ENCODE results near the gene CCT6A. TPM values are rescaled to one million over a fixed set of nuclear protein-coding genes. Genes with fewer than 3 reads are reported as not detected.

The CCT6A gene
- total and polyA plus RNA-seq, 2 of the 4 experiments (the other 2 are of a cell fraction) = 135 to 265 TPM

- Histone ChIP-seq H3K4me3 (ENCODE audit: insufficient read depth, low read depth, low read length) (no peak overlapping the region), H3K56ac (ENCODE audit: extremely low read depth, insufficient read depth, low read length) (no peak overlapping the region), H3K27me3 (ENCODE audit: control insufficient read depth, insufficient read depth, low read length) (no peaks in the 10 kb centered on the region), H3K4me1 (ENCODE audit: control insufficient read depth, insufficient read depth, low read length) (peaks cover 9% of the 10 kb centered on the region), H3K4ac (ENCODE audit: low read depth, low read length) (peak overlapping the region; percentile 9; the same call in 1 of the 2 replicates), H4K20me1 (ENCODE audit: insufficient read depth, low read length) (peaks cover 17% of the 10 kb centered on the region; the same call in 1 of the 2 replicates), H2AFZ (replicated peaks; ENCODE audit: low read length, poor library complexity) (no peak overlapping the region), H3K27ac (ENCODE audit: insufficient read depth, low read length) (peak overlapping the region; percentile 59), H2BK120ac (ENCODE audit: low read depth, low read length) (peak overlapping the region; percentile 56; the same call in 1 of the 2 replicates), H2BK15ac (ENCODE audit: low read depth, low read length) (no peak overlapping the region), H3K9me3 (ENCODE audit: control insufficient read depth, insufficient read depth, low read length) (no peaks in the 10 kb centered on the region), H3K18ac (ENCODE audit: low read depth, low read length) (no peak overlapping the region; the same call in 1 of the 2 replicates), H3K23ac (ENCODE audit: low read depth, low read length) (peak overlapping the region; percentile 47; the same call in 1 of the 2 replicates), H4K91ac (ENCODE audit: insufficient read depth, low read depth, low read length) (peak overlapping the region; percentile 35; the same call in 1 of the 2 replicates), H2AK9ac (replicated peaks; ENCODE audit: low read depth, low read length, poor library complexity) (no peak overlapping the region), H3K9me1 (ENCODE audit: insufficient read depth, low read length) (no peaks in the 10 kb centered on the region), H3K36me3 (ENCODE audit: control insufficient read depth, insufficient read depth, low read length) (peaks cover 18% of the 10 kb centered on the region), H3K79me1 (ENCODE audit: low read depth in 1 of 2, low read length in 2 of 2) (peaks cover 12 to 33% of the 10 kb centered on the region in 2 experiments), H2BK5ac (ENCODE audit: low read depth, low read length, poor library complexity, severe bottlenecking) (peak overlapping the region; percentile 77), H3K4me2 (ENCODE audit: low read depth, low read length) (no peak overlapping the region; the same call in 1 of the 2 replicates), H4K8ac (ENCODE audit: low read depth in 2 of 2, low read length in 2 of 2) (peak overlapping the region; percentile 3 to 94; a peak in 3 of 4 replicates), H2BK20ac (ENCODE audit: low read depth, low read length) (peak overlapping the region; percentile 12; the same call in 1 of the 2 replicates), H4K5ac (ENCODE audit: low read depth, low read length) (peak overlapping the region; percentile 28; the same call in 1 of the 2 replicates), H3K14ac (replicated peaks; ENCODE audit: low read depth, low read length) (0 out of 2 replicates have a peak overlapping the region, but pooled peaks have one; percentile 36), H3K9ac (ENCODE audit: low read depth, low read length) (peak overlapping the region; percentile 33; the same call in 1 of the 2 replicates), H2AK5ac (ENCODE audit: low read depth, low read length) (peak overlapping the region; percentile 15; the same call in 1 of the 2 replicates)
- TF ChIP-seq, protein P1, sequence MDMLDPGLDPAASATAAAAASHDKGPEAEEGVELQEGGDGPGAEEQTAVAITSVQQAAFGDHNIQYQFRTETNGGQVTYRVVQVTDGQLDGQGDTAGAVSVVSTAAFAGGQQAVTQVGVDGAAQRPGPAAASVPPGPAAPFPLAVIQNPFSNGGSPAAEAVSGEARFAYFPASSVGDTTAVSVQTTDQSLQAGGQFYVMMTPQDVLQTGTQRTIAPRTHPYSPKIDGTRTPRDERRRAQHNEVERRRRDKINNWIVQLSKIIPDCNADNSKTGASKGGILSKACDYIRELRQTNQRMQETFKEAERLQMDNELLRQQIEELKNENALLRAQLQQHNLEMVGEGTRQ (IDR thresholded peaks at IDR 0.05; ENCODE audit: low read depth, low read length) = no peak
- TF ChIP-seq MXI1 (IDR thresholded peaks at IDR 0.05; ENCODE audit: borderline replicate concordance, low read depth, low read length) (no peak), SMC3 (IDR thresholded peaks at IDR 0.05; ENCODE audit: low read depth, low read length) (no peak), FOS (IDR thresholded peaks at IDR 0.05; ENCODE audit: low read depth, low read length) (no peak), BHLHE40 (IDR thresholded peaks at IDR 0.05; ENCODE audit: low read depth, low read length) (no peak), POLR2A (IDR thresholded peaks at IDR 0.05; ENCODE audit: low read depth, low read length) (no peak), MAFK (IDR thresholded peaks at IDR 0.05; ENCODE audit: low read depth, low read length) (no peak), RFX5 (IDR thresholded peaks at IDR 0.05; ENCODE audit: low read depth, low read length) (no peak), CEBPB (IDR thresholded peaks at IDR 0.05; ENCODE audit: low read depth, low read length) (no peak), RCOR1 (IDR thresholded peaks at IDR 0.05; ENCODE audit: insufficient replicate concordance, low read length) (no peak), CHD1 (IDR thresholded peaks at IDR 0.05; ENCODE audit: low read depth, low read length) (no peak), NFE2L2 (IDR thresholded peaks at IDR 0.05; ENCODE audit: low read depth, low read length) (no peak), RAD21 (IDR thresholded peaks at IDR 0.05; ENCODE audit: low read length) (no peak), MAZ (IDR thresholded peaks at IDR 0.05; ENCODE audit: borderline replicate concordance, low read depth, low read length) (no peak)
- TF ChIP-seq, protein P2, sequence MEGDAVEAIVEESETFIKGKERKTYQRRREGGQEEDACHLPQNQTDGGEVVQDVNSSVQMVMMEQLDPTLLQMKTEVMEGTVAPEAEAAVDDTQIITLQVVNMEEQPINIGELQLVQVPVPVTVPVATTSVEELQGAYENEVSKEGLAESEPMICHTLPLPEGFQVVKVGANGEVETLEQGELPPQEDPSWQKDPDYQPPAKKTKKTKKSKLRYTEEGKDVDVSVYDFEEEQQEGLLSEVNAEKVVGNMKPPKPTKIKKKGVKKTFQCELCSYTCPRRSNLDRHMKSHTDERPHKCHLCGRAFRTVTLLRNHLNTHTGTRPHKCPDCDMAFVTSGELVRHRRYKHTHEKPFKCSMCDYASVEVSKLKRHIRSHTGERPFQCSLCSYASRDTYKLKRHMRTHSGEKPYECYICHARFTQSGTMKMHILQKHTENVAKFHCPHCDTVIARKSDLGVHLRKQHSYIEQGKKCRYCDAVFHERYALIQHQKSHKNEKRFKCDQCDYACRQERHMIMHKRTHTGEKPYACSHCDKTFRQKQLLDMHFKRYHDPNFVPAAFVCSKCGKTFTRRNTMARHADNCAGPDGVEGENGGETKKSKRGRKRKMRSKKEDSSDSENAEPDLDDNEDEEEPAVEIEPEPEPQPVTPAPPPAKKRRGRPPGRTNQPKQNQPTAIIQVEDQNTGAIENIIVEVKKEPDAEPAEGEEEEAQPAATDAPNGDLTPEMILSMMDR (conservative IDR thresholded peaks at IDR 0.05; ENCODE audit: low read depth, low read length) = no peak
- TF ChIP-seq, protein P3, sequence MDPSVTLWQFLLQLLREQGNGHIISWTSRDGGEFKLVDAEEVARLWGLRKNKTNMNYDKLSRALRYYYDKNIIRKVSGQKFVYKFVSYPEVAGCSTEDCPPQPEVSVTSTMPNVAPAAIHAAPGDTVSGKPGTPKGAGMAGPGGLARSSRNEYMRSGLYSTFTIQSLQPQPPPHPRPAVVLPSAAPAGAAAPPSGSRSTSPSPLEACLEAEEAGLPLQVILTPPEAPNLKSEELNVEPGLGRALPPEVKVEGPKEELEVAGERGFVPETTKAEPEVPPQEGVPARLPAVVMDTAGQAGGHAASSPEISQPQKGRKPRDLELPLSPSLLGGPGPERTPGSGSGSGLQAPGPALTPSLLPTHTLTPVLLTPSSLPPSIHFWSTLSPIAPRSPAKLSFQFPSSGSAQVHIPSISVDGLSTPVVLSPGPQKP (IDR thresholded peaks at IDR 0.05; ENCODE audit: borderline replicate concordance, low read depth, low read length) = no peak
- WGBS, 2 experiments (ENCODE audit: extremely low coverage in 2 of 2, insufficient read length in 1 of 2) = no CpG with 5 or more reads among the region's 7 CpGs
- no peak for DNase-seq
- intact Hi-C loops (cut with micrococcal nuclease) = loop anchor here (2.0 to 5.0 kb wide), 2 partner anchors 17 to 36 kb away; no protein-coding TSS in a partner anchor
- CTCF ChIA-PET = interaction anchor here (0.6 kb wide), 1 partner anchor 75 kb away, joined by 3 read pairs; no protein-coding TSS in a partner anchor
- in situ Hi-C loops (cut with MboI; ENCODE audit: low sequenced_read_pairs) = no loop called here
- BruUV-seq (replicated peaks) = TSS peak; percentile 82
- no peak for ATAC-seq (ENCODE audit: low read depth)
- dilution Hi-C loops (cut with HindIII; ENCODE audit: low sequenced_read_pairs, unreplicated experiment) = no loop called here
- POLR2A ChIA-PET (ENCODE audit: unreplicated experiment) = no interaction called here
Measured at GRCh38 chr7:56063500-56063881, 11.9 kb downstream of the CCT6A start.
